22Rv1 (cell line): ENCODE data around the gene POLG.

Experiments
- CTCF ChIP-seq: fragments of 450-650 bp; IDR thresholded peaks from 2 replicates; pipeline ENCODE4 v1.5.1; 2017; ENCODE audit warnings: mild to moderate bottlenecking
- ZFX ChIP-seq: fragments of 450-650 bp; IDR thresholded peaks from 2 replicates; pipeline ENCODE4 v1.6.1; 2017; ENCODE audit warnings: antibody characterized with exemption, borderline replicate concordance

- TF ChIP-seq CTCF = no peak
- TF ChIP-seq ZFX = no peak
These were observed 14.4 kb downstream of the POLG start for GRCh38 chr15:89320200-89320599.
